ENCODE results near the gene HHATL. TPM values are rescaled to one million over a fixed set of nuclear protein-coding genes. Genes with fewer than 3 reads are reported as not detected.

HHATL gene
- total and polyA plus RNA-seq, 10 of the 15 experiments (the other 5 are each of a cell fraction or from before 2014, with no cell fraction given): not detected

GRCh38 chr3:42742259-42742658 is 39.7 kb upstream of the HHATL start:
- H3K9ac ChIP-seq (ENCODE audit: control insufficient read depth, insufficient read depth, low read length): no peak overlapping the region
- ChIA-PET POLR2A (no interaction called here), CTCF (interaction anchor here (1.2 to 2.9 kb wide), 7 partner anchors 8 to 159 kb away, joined by 3 to 12 read pairs (median 3); no protein-coding TSS in a partner anchor), SMC1A (ENCODE audit: uncharacterized antibody, unreplicated experiment) (interaction anchor here (1.1 to 1.8 kb wide), 2 partner anchors 136 to 159 kb away, joined by 3 to 7 read pairs; no protein-coding TSS in a partner anchor), RAD21 (ENCODE audit: unreplicated experiment) (interaction anchor here (2.6 kb wide), 1 partner anchor 160 kb away, joined by 15 read pairs; the partner anchor contains the start of gene SEC22C)
- H3K4me2 ChIP-seq (ENCODE audit: control insufficient read depth, insufficient read depth): no peak overlapping the region
- intact Hi-C loops (cut with micrococcal nuclease; ENCODE audit: unreplicated experiment): loop anchor here (5.0 to 10.0 kb wide), 3 partner anchors 90 to 197 kb away; partner anchors contain the start of gene ZBTB47
- no peaks in the 10 kb centered on the region for H3K9me3 ChIP-seq (replicated peaks; ENCODE audit: control insufficient read depth, insufficient read depth, low read length)
- ATAC-seq: no peak
- no peaks in the 10 kb centered on the region for H3K79me2 ChIP-seq (ENCODE audit: control insufficient read depth, insufficient read depth, low read length)
- H4K20me1 ChIP-seq (ENCODE audit: control insufficient read depth, insufficient read depth): no peaks in the 10 kb centered on the region
- no peak overlapping the region for H3K4me3 ChIP-seq
- FAIRE-seq: no peak
- H3K27ac ChIP-seq (ENCODE audit: control insufficient read depth, insufficient read depth): no peak overlapping the region
- H3K36me3 ChIP-seq (ENCODE audit: control insufficient read depth in 2 of 2, insufficient read depth in 2 of 2, low read length in 1 of 2): no peaks in the 10 kb centered on the region
- no peaks in the 10 kb centered on the region for H3K4me1 ChIP-seq (ENCODE audit: control insufficient read depth, insufficient read depth, low read length)
- TF ChIP-seq BRCA1 (IDR thresholded peaks at IDR 0.05; ENCODE audit: low read depth, low read length) (no peak), STAT1 (conservative IDR thresholded peaks at IDR 0.05) (no peak), YBX1 (IDR thresholded peaks at IDR 0.05) (no peak), BCL11A (IDR thresholded peaks at IDR 0.05; ENCODE audit: low read depth, low read length) (no peak), RB1 (IDR thresholded peaks at IDR 0.05; ENCODE audit: borderline replicate concordance) (no peak), ZBTB40 (IDR thresholded peaks at IDR 0.05; ENCODE audit: borderline replicate concordance) (no peak)
- no peaks in the 10 kb centered on the region for H3K27me3 ChIP-seq (replicated peaks in 1 of 2; ENCODE audit: control insufficient read depth in 2 of 2, insufficient read depth in 2 of 2, low read length in 1 of 2)
- BruUV-seq (replicated peaks): no TSS peak
- no peak for DNase-seq (ENCODE audit: low read depth, low spot score)
- no peak overlapping the region for H2AFZ ChIP-seq (ENCODE audit: control insufficient read depth, low read depth, low read length)
- WGBS (ENCODE audit: insufficient coverage, insufficient replicate concordance, low lambda C conversion rate, missing lambda C conversion rate): 54% methylated on average over 4 of the region's 4 CpGs
- in situ Hi-C loops (cut with MboI): loop anchor here (10.0 kb wide), 1 partner anchor 167 kb away; no protein-coding TSS in a partner anchor
